Nephron (organoid): Measurements from ENCODE around the gene SERPINB10.

Experiments
- H3K27ac Mint-ChIP-seq, 3 experiments: 2 replicates each; pipeline ENCODE4 v1.8.0; 2020; ENCODE audit warnings: mixed read lengths in 3 of 3, mild to moderate bottlenecking in 2 of 3, moderate library complexity in 1 of 3
- H3K27me3 Mint-ChIP-seq: 2 replicates; pipeline ENCODE4 v1.8.0; 2021; ENCODE audit warnings: low read depth, mild to moderate bottlenecking, moderate library complexity, mixed read lengths
- H3K36me3 Mint-ChIP-seq: 2 replicates; pipeline ENCODE4 v1.8.0; 2020; ENCODE audit warnings: low read depth, mixed read lengths
- H3K4me1 Mint-ChIP-seq: 2 replicates; pipeline ENCODE4 v1.8.0; 2020; ENCODE audit warnings: mixed read lengths
- H3K4me3 Mint-ChIP-seq, 3 experiments: 2 replicates each; pipeline ENCODE4 v1.8.0; 2020; ENCODE audit warnings: mild to moderate bottlenecking in 3 of 3, mixed read lengths in 3 of 3, moderate library complexity in 2 of 3
- H3K9me3 Mint-ChIP-seq: 2 replicates; pipeline ENCODE4 v1.8.0; 2020; ENCODE audit warnings: mixed read lengths
- CTCF ChIP-seq, 3 experiments: fragments of 200-600 bp; sonication (generic); IDR thresholded peaks; one replicate each; pipeline ENCODE4 v1.5.0; 2021; ENCODE audit warnings: antibody characterized with exemption in 3 of 3; ENCODE audit not compliant: unreplicated experiment in 3 of 3

Gene SERPINB10

GRCh38 chr18:63868546-63868945 lies 39.2 kb upstream of the SERPINB10 start:
- no peak overlapping the region for H3K4me3 Mint-ChIP-seq
- H3K9me3 Mint-ChIP-seq, result no peaks in the 10 kb centered on the region
- H3K27me3 Mint-ChIP-seq, result peaks cover 3% of the 10 kb centered on the region
- no peak overlapping the region for H3K27ac Mint-ChIP-seq
- H3K4me1 Mint-ChIP-seq, result no peaks in the 10 kb centered on the region
- no peak for TF ChIP-seq CTCF (IDR thresholded peaks at IDR 0.05; ENCODE audit: unreplicated experiment in 3 of 3)
- no peaks in the 10 kb centered on the region for H3K36me3 Mint-ChIP-seq

- H3K27ac Mint-ChIP-seq, result no peak overlapping the region
- H3K4me3 Mint-ChIP-seq, result no peak overlapping the region
- no peaks in the 10 kb centered on the region for H3K4me1 Mint-ChIP-seq
- H3K9me3 Mint-ChIP-seq, result no peaks in the 10 kb centered on the region
- no peak for TF ChIP-seq CTCF (IDR thresholded peaks at IDR 0.05; ENCODE audit: unreplicated experiment in 3 of 3)
- H3K27me3 Mint-ChIP-seq, result peaks cover 3% of the 10 kb centered on the region
- no peaks in the 10 kb centered on the region for H3K36me3 Mint-ChIP-seq
Observed at GRCh38 chr18:63869374-63869773, 38.4 kb upstream of the SERPINB10 start.

- no peaks in the 10 kb centered on the region for H3K36me3 Mint-ChIP-seq
- no peak overlapping the region for H3K4me3 Mint-ChIP-seq
- H3K4me1 Mint-ChIP-seq, result no peaks in the 10 kb centered on the region
- no peak overlapping the region for H3K27ac Mint-ChIP-seq
- TF ChIP-seq CTCF (IDR thresholded peaks at IDR 0.05; ENCODE audit: unreplicated experiment in 3 of 3), result no peak
- H3K27me3 Mint-ChIP-seq, result peaks cover 3% of the 10 kb centered on the region
- H3K9me3 Mint-ChIP-seq, result no peaks in the 10 kb centered on the region
Observed at GRCh38 chr18:63869851-63870250, 37.9 kb upstream of the SERPINB10 start.

- H3K27ac Mint-ChIP-seq, result no peak overlapping the region
- no peaks in the 10 kb centered on the region for H3K36me3 Mint-ChIP-seq
- no peaks in the 10 kb centered on the region for H3K9me3 Mint-ChIP-seq
- TF ChIP-seq CTCF (IDR thresholded peaks at IDR 0.05; ENCODE audit: unreplicated experiment in 3 of 3), result no peak
- H3K4me1 Mint-ChIP-seq, result no peaks in the 10 kb centered on the region
- H3K4me3 Mint-ChIP-seq, result no peak overlapping the region
- H3K27me3 Mint-ChIP-seq, result peaks cover 3% of the 10 kb centered on the region
Observed at GRCh38 chr18:63871836-63872235, 35.9 kb upstream of the SERPINB10 start.

GRCh38 chr18:63872586-63872985 lies 35.2 kb upstream of the SERPINB10 start:
- no peak for TF ChIP-seq CTCF (IDR thresholded peaks at IDR 0.05; ENCODE audit: unreplicated experiment in 3 of 3)
- H3K27ac Mint-ChIP-seq, result no peak overlapping the region
- no peaks in the 10 kb centered on the region for H3K36me3 Mint-ChIP-seq
- no peaks in the 10 kb centered on the region for H3K4me1 Mint-ChIP-seq
- no peaks in the 10 kb centered on the region for H3K9me3 Mint-ChIP-seq
- H3K27me3 Mint-ChIP-seq, result peaks cover 3% of the 10 kb centered on the region
- H3K4me3 Mint-ChIP-seq, result no peak overlapping the region

GRCh38 chr18:63878343-63878742 lies 29.4 kb upstream of the SERPINB10 start:
- Mint-ChIP-seq H3K36me3 (no peaks in the 10 kb centered on the region), H3K27me3 (no peaks in the 10 kb centered on the region), H3K27ac (no peak overlapping the region), H3K4me1 (no peaks in the 10 kb centered on the region), H3K9me3 (no peaks in the 10 kb centered on the region), H3K4me3 (no peak overlapping the region)
- no peak for TF ChIP-seq CTCF (IDR thresholded peaks at IDR 0.05; ENCODE audit: unreplicated experiment in 3 of 3)
